ENCODE data around the gene TENT5A.

- TF ChIP-seq CTCF (IDR thresholded peaks at IDR 0.05) (no peak), POLR2AphosphoS5 (IDR thresholded peaks at IDR 0.05) (no peak), EP300 (IDR thresholded peaks at IDR 0.05; ENCODE audit: low read depth) (no peak)
Measured at GRCh38 chr6:81734500-81735150, 17.9 kb downstream of the TENT5A start.
